ENCODE data around the gene NLRP9.

The NLRP9 gene

DNA sequence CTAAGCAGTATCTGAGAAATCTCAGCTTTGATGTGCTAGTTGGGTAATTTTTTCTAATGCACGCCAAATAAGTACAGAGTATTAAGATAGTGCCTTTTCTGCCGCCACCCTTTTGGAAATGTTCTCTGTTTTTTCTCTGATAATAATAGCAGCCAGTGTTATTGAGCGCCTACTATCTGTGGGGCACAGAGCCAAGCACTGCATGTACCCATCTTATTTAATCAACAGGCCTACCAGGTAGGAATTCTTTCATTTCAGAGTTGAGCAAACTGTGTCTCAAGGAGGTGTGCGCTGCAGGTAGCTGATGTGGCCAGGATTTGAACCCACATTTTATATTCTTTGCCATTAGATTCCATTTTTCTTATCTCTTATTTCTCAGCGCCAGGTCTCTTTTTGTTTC, 61.8 kb downstream of the NLRP9 start:
- no peak overlapping the region for H2AFZ ChIP-seq (ENCODE audit: insufficient read depth, low read length, poor library complexity)
- no peak overlapping the region for H3K23ac ChIP-seq (ENCODE audit: low read length)
- peak overlapping the region; percentile 34 for H3K4ac ChIP-seq (ENCODE audit: low read depth, low read length)
- no peak overlapping the region for H2BK12ac ChIP-seq (ENCODE audit: low read length)
- no peak overlapping the region for H3K4me3 ChIP-seq (ENCODE audit: low read depth, low read length)
- no peak overlapping the region for H3K14ac ChIP-seq (ENCODE audit: low read length)
- DNase-seq = no peak
- no peak overlapping the region for H4K8ac ChIP-seq (ENCODE audit: low read depth, low read length)
- H3K27ac ChIP-seq (ENCODE audit: low read depth, low read length) = no peak overlapping the region
- H2BK5ac ChIP-seq (ENCODE audit: low read depth, low read length, poor library complexity) = no peak overlapping the region
- H3K4me2 ChIP-seq (ENCODE audit: low read length) = peak overlapping the region; percentile 20
- WGBS (ENCODE audit: extremely low coverage, insufficient coverage, insufficient read length) = no CpG with 5 or more reads among the region's 5 CpGs
- peaks cover 49 to 57% of the 10 kb centered on the region in 2 experiments for H3K36me3 ChIP-seq (ENCODE audit: control insufficient read depth in 1 of 2, insufficient read depth in 2 of 2, low read length in 2 of 2)
- H2AK5ac ChIP-seq (ENCODE audit: low read length) = no peak overlapping the region
- no peak overlapping the region for H3K18ac ChIP-seq (ENCODE audit: low read length)
- H3K9me3 ChIP-seq (ENCODE audit: insufficient read depth, low read depth, low read length) = no peaks in the 10 kb centered on the region
- H3K79me1 ChIP-seq (ENCODE audit: low read length) = peaks cover 4% of the 10 kb centered on the region
- peaks cover 9% of the 10 kb centered on the region for H3K79me2 ChIP-seq (ENCODE audit: control insufficient read depth, insufficient read depth, low read length, poor library complexity)
- H4K91ac ChIP-seq (ENCODE audit: low read depth, low read length) = no peak overlapping the region
- no peak overlapping the region for H2BK120ac ChIP-seq (ENCODE audit: insufficient read depth, low read length, poor library complexity)
- no peaks in the 10 kb centered on the region for H3K27me3 ChIP-seq (ENCODE audit: insufficient read depth, low read length)
- H3K9ac ChIP-seq (ENCODE audit: low read length) = no peak overlapping the region
- H4K12ac ChIP-seq (ENCODE audit: low read depth, low read length) = no peak overlapping the region
- H3K4me1 ChIP-seq (ENCODE audit: control insufficient read depth in 1 of 2, insufficient read depth in 2 of 2, low read length in 2 of 2) = peaks cover 0 to 3% of the 10 kb centered on the region in 2 experiments

- no peaks in the 10 kb centered on the region for H3K27me3 ChIP-seq (ENCODE audit: insufficient read depth, low read length)
Measured at GRCh38 chr19:55675661-55676354, 62.4 kb downstream of the NLRP9 start.

GRCh38 chr19:55674841-55675660, 63.2 kb downstream of the NLRP9 start, which contains the start of gene EPN1:
Gene EPN1 (plus strand): TSS chr19:55675226. CDS start chr19:55678628, 3,402 bp downstream.
- Histone ChIP-seq H3K79me2 (ENCODE audit: control insufficient read depth, insufficient read depth, low read length, poor library complexity) (peaks cover 9% of the 10 kb centered on the region), H3K9ac (ENCODE audit: low read length) (peak within 1 kb of the TSS; percentile 98), H3K4me1 (ENCODE audit: control insufficient read depth in 1 of 2, insufficient read depth in 2 of 2, low read length in 2 of 2) (peaks cover 0 to 3% of the 10 kb centered on the region in 2 experiments), H4K8ac (ENCODE audit: low read depth, low read length) (peak within 1 kb of the TSS; percentile 95), H3K27me3 (ENCODE audit: insufficient read depth, low read length) (no peaks in the 10 kb centered on the region), H4K12ac (ENCODE audit: low read depth, low read length) (peak within 1 kb of the TSS; percentile 93), H3K79me1 (ENCODE audit: low read length) (peaks cover 4% of the 10 kb centered on the region), H3K4me3 (ENCODE audit: low read depth, low read length) (peak within 1 kb of the TSS; percentile 98), H2BK5ac (ENCODE audit: low read depth, low read length, poor library complexity) (peak within 1 kb of the TSS; percentile 87), H3K18ac (ENCODE audit: low read length) (peak within 1 kb of the TSS; percentile 99), H2AFZ (ENCODE audit: insufficient read depth, low read length, poor library complexity) (peak within 1 kb of the TSS; percentile 88), H3K27ac (ENCODE audit: low read depth, low read length) (peak within 1 kb of the TSS; percentile 61), H4K91ac (ENCODE audit: low read depth, low read length) (peak within 1 kb of the TSS; percentile 93), H3K4me2 (ENCODE audit: low read length) (peak within 1 kb of the TSS; percentile 78), H3K9me3 (ENCODE audit: insufficient read depth, low read depth, low read length) (peaks cover 2% of the 10 kb centered on the region), H2BK120ac (ENCODE audit: insufficient read depth, low read length, poor library complexity) (peak within 1 kb of the TSS; percentile 84), H2BK12ac (ENCODE audit: low read length) (no peak within 1 kb of the TSS), H3K14ac (ENCODE audit: low read length) (peak within 1 kb of the TSS; percentile 95), H3K4ac (ENCODE audit: low read depth, low read length) (peak within 1 kb of the TSS; percentile 89), H2AK5ac (ENCODE audit: low read length) (peak within 1 kb of the TSS; percentile 60), H3K36me3 (ENCODE audit: control insufficient read depth in 1 of 2, insufficient read depth in 2 of 2, low read length in 2 of 2) (peaks cover 45 to 56% of the 10 kb centered on the region in 2 experiments), H3K23ac (ENCODE audit: low read length) (peak within 1 kb of the TSS; percentile 55)
- peak; percentile 98 for DNase-seq
- WGBS (ENCODE audit: extremely low coverage, insufficient coverage, insufficient read length) = no CpG with 5 or more reads among the region's 101 CpGs

More at GRCh38 chr19:55675661-55676354, 62.4 kb downstream of the NLRP9 start:
- Histone ChIP-seq H3K9ac (ENCODE audit: low read length) (peak overlapping the region; percentile 98), H4K12ac (ENCODE audit: low read depth, low read length) (peak overlapping the region; percentile 93), H4K8ac (ENCODE audit: low read depth, low read length) (peak overlapping the region; percentile 95), H2BK12ac (ENCODE audit: low read length) (no peak overlapping the region), H3K79me2 (ENCODE audit: control insufficient read depth, insufficient read depth, low read length, poor library complexity) (peaks cover 9% of the 10 kb centered on the region), H3K14ac (ENCODE audit: low read length) (peak overlapping the region; percentile 95), H3K79me1 (ENCODE audit: low read length) (peaks cover 4% of the 10 kb centered on the region), H3K4me1 (ENCODE audit: control insufficient read depth in 1 of 2, insufficient read depth in 2 of 2, low read length in 2 of 2) (peaks cover 0 to 3% of the 10 kb centered on the region in 2 experiments), H3K18ac (ENCODE audit: low read length) (peak overlapping the region; percentile 99), H3K4ac (ENCODE audit: low read depth, low read length) (peak overlapping the region; percentile 89), H3K27ac (ENCODE audit: low read depth, low read length) (no peak overlapping the region), H4K91ac (ENCODE audit: low read depth, low read length) (peak overlapping the region; percentile 93), H3K4me2 (ENCODE audit: low read length) (peak overlapping the region; percentile 78), H3K9me3 (ENCODE audit: insufficient read depth, low read depth, low read length) (no peaks in the 10 kb centered on the region), H2AK5ac (ENCODE audit: low read length) (peak overlapping the region; percentile 60), H3K23ac (ENCODE audit: low read length) (peak overlapping the region; percentile 55), H2AFZ (ENCODE audit: insufficient read depth, low read length, poor library complexity) (peak overlapping the region; percentile 88), H3K4me3 (ENCODE audit: low read depth, low read length) (peak overlapping the region; percentile 98), H2BK5ac (ENCODE audit: low read depth, low read length, poor library complexity) (peak overlapping the region; percentile 87), H3K36me3 (ENCODE audit: control insufficient read depth in 1 of 2, insufficient read depth in 2 of 2, low read length in 2 of 2) (peaks cover 45 to 55% of the 10 kb centered on the region in 2 experiments), H2BK120ac (ENCODE audit: insufficient read depth, low read length, poor library complexity) (no peak overlapping the region)
- WGBS (ENCODE audit: extremely low coverage, insufficient coverage, insufficient read length) = no CpG with 5 or more reads among the region's 16 CpGs
- DNase-seq = no peak

DNA sequence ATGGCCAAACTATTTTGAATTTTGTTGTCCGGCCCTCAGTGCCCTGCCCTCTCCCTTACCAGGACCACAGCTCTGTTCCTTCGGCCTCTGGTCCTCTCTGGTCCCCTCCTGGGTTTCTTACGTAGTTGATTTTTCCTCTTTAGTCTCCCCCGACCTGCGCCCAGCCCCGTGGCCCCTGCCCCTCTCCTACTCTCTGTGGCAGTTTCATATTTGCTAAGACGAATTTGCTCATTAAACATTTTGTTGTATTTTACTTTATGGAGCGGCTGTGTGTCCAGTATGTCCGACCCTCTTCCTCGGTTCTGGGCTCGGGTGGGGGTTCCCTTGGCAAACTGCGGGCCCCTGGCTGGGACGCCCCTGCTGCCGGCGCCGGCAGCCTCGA, 63.8 kb downstream of the NLRP9 start:
- Histone ChIP-seq H4K8ac (ENCODE audit: low read depth, low read length) (peak overlapping the region; percentile 73), H3K9ac (ENCODE audit: low read length) (peak overlapping the region; percentile 70), H2BK120ac (ENCODE audit: insufficient read depth, low read length, poor library complexity) (no peak overlapping the region), H3K9me3 (ENCODE audit: insufficient read depth, low read depth, low read length) (peaks cover 2% of the 10 kb centered on the region), H3K4me1 (ENCODE audit: control insufficient read depth in 1 of 2, insufficient read depth in 2 of 2, low read length in 2 of 2) (peaks cover 0 to 3% of the 10 kb centered on the region in 2 experiments), H2BK12ac (ENCODE audit: low read length) (no peak overlapping the region), H2AFZ (ENCODE audit: insufficient read depth, low read length, poor library complexity) (no peak overlapping the region), H3K14ac (ENCODE audit: low read length) (no peak overlapping the region), H3K4me2 (ENCODE audit: low read length) (peak overlapping the region; percentile 65), H3K27ac (ENCODE audit: low read depth, low read length) (no peak overlapping the region), H4K91ac (ENCODE audit: low read depth, low read length) (peak overlapping the region; percentile 11), H3K18ac (ENCODE audit: low read length) (no peak overlapping the region), H3K4me3 (ENCODE audit: low read depth, low read length) (peak overlapping the region; percentile 98), H4K12ac (ENCODE audit: low read depth, low read length) (no peak overlapping the region), H3K23ac (ENCODE audit: low read length) (no peak overlapping the region), H3K4ac (ENCODE audit: low read depth, low read length) (no peak overlapping the region), H3K79me2 (ENCODE audit: control insufficient read depth, insufficient read depth, low read length, poor library complexity) (peaks cover 9% of the 10 kb centered on the region), H3K36me3 (ENCODE audit: control insufficient read depth in 1 of 2, insufficient read depth in 2 of 2, low read length in 2 of 2) (peaks cover 45 to 56% of the 10 kb centered on the region in 2 experiments), H2AK5ac (ENCODE audit: low read length) (no peak overlapping the region), H3K27me3 (ENCODE audit: insufficient read depth, low read length) (no peaks in the 10 kb centered on the region), H2BK5ac (ENCODE audit: low read depth, low read length, poor library complexity) (no peak overlapping the region), H3K79me1 (ENCODE audit: low read length) (peaks cover 4% of the 10 kb centered on the region)
- DNase-seq = peak in 1 of 2 donors; percentile 5
- WGBS (ENCODE audit: extremely low coverage, insufficient coverage, insufficient read length) = no CpG with 5 or more reads among the region's 17 CpGs

All from trophoblast cell (in vitro differentiated cells and primary cell).